Erythroblast (primary cell): Measurements from ENCODE around the gene MAGI1.
"Not testable (repeated sequence)": the region's sequence is repeated elsewhere in the genome, so short reads cannot be mapped to it uniquely, and the experiment has no call there.

ENCODE experiments used
- GATA1 ChIP-seq: IDR thresholded peaks from 2 replicates; pipeline ENCODE4 v1.6.1; 2011; ENCODE audit warnings: low read depth, mild to moderate bottlenecking, control low read depth, low read length, moderate library complexity
- POLR2A ChIP-seq: IDR thresholded peaks from 2 replicates; pipeline ENCODE4 v1.6.1; 2011; ENCODE audit warnings: mild to moderate bottlenecking, low read length

- TF ChIP-seq POLR2A, GATA1: not testable (repeated sequence)
These were observed 495.3 kb downstream of the MAGI1 start for GRCh38 chr3:65543391-65543790.
